ENCODE data around the gene CRTAC1.

DNA sequence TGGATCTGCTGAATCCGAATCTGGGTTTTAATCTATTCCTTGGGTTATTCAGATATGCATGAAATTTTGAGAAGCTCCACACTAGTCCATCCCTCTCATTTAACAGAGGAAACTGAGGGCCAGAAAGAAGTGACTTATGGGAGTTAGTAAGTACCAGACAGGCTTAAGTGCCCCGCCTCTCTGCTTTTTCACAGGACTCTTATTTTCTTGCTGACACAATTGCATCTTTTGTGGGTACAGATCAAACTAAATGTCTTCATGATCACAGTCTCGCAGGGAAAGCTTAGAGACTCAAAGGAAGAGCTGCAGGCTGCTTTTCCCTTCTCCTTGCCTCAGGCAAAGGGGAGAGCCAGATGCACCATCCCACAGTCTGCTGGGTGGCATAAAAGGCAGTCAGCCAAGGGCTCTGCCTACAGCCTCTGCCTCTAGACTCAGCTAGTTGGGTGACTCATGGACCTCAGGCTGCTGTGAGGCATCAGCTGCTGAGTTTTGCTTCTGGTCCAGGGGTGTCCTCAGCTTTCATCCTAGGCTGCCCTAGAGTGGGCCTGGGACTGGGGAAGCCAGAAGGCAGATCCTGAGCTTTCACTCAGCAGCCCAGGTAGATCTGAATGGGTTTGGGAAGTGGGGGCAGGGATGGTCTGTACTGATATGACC lies 169.2 kb downstream of the CRTAC1 start:
- no peak for TF ChIP-seq CTCF (IDR thresholded peaks at IDR 0.05 in 8 of 11, conservative IDR thresholded peaks at IDR 0.05 in 3 of 11)
- TF ChIP-seq POLR2A (IDR thresholded peaks at IDR 0.05) = no peak

All from spleen (tissue), 7 donors.